Measurements from ENCODE around the gene TBX19.

TBX19 gene

GRCh38 chr1:168360151-168361021 lies 79.7 kb downstream of the TBX19 start:
- DNase-seq, result no peak

- no peak for DNase-seq
These were observed 80.6 kb downstream of the TBX19 start for GRCh38 chr1:168361252-168361651.

GRCh38 chr1:168362991-168363390 lies 82.3 kb downstream of the TBX19 start:
- DNase-seq, result no peak
